HEK293 (cell line): ENCODE measurements around the gene GRID2.

Source experiments
- CTCF ChIA-PET: fragments of 350-600 bp; formaldehyde crosslinking; extraction: SDS; loops from one replicate; lab custom pipeline; 2021; ENCODE audit warnings: antibody characterized with exemption; lab: Yijun Ruan, JAX
- POLR2A ChIA-PET: fragments of 300-600 bp; formaldehyde crosslinking; extraction: SDS; loops from one replicate; lab custom pipeline; 2020; ENCODE audit warnings: antibody characterized with exemption, inconsistent platforms; lab: Yijun Ruan, JAX
- H3K27ac ChIP-seq: fragments of 200-500 bp; sonication (Bioruptor generic); 2 replicates; pipeline ENCODE4 v1.5.1; 2014; ENCODE audit warnings: low read depth, low read length, control low read depth, inconsistent platforms; ENCODE audit errors: extremely low read depth
- H3K36me3 ChIP-seq, 2 experiments: fragments of 200-500 bp in 1 of 2; sonication (Bioruptor generic) in 1 of 2; 1 replicate in 1 of 2; 2 replicates in 1 of 2; pipeline ENCODE4 v1.5.1; 2014 to 2017; ENCODE audit warnings: inconsistent platforms in 2 of 2, low read length in 2 of 2; ENCODE audit not compliant: control insufficient read depth in 2 of 2, insufficient read depth in 1 of 2
- H3K4me1 ChIP-seq: fragments of 200-500 bp; sonication (Bioruptor generic); 2 replicates; pipeline ENCODE4 v1.5.1; 2014; ENCODE audit warnings: mild to moderate bottlenecking, low read length, inconsistent platforms; ENCODE audit not compliant: control insufficient read depth, insufficient read depth
- H3K4me3 ChIP-seq: 2 replicates; pipeline ENCODE4 v1.5.1; 2011; ENCODE audit warnings: low read depth, mild to moderate bottlenecking, control low read depth, low read length, moderate library complexity
- H3K9me3 ChIP-seq: fragments of 200-500 bp; sonication (Bioruptor generic); 2 replicates; pipeline ENCODE4 v1.5.1; 2014; ENCODE audit warnings: low read depth, low read length, inconsistent platforms; ENCODE audit not compliant: control insufficient read depth, insufficient read depth
- ELK4 ChIP-seq: IDR thresholded peaks from 2 replicates; pipeline ENCODE4 v1.6.1; 2011; ENCODE audit warnings: mild to moderate bottlenecking, low read depth, low read length, borderline replicate concordance
- FEZF1 ChIP-seq: fragments of 450-650 bp; formaldehyde crosslinking; IDR thresholded peaks from 2 replicates; pipeline ENCODE4 v1.5.1; 2016; ENCODE audit warnings: missing biosample characterization, missing genetic modification characterization
- OVOL3 ChIP-seq: fragments of 450-650 bp; formaldehyde crosslinking; IDR thresholded peaks from 2 replicates; pipeline ENCODE4 v1.5.1; 2016; ENCODE audit warnings: missing biosample characterization, missing genetic modification characterization
- PRDM2 ChIP-seq: fragments of 450-650 bp; formaldehyde crosslinking; IDR thresholded peaks from 2 replicates; pipeline ENCODE4 v1.5.1; 2016; ENCODE audit warnings: missing biosample characterization, missing genetic modification characterization, borderline replicate concordance
- REPIN1 ChIP-seq: fragments of 450-650 bp; formaldehyde crosslinking; IDR thresholded peaks from 2 replicates; pipeline ENCODE4 v1.5.1; 2017; ENCODE audit warnings: missing biosample characterization, missing genetic modification characterization, low read depth
- ZBTB1 ChIP-seq: fragments of 450-650 bp; formaldehyde crosslinking; IDR thresholded peaks from 2 replicates; pipeline ENCODE4 v1.5.1; 2016; ENCODE audit warnings: missing biosample characterization, missing genetic modification characterization
- ZBTB6 ChIP-seq: fragments of 450-650 bp; formaldehyde crosslinking; IDR thresholded peaks from 2 replicates; pipeline ENCODE4 v1.5.1; 2017; ENCODE audit warnings: missing biosample characterization, missing genetic modification characterization
- ZNF140 ChIP-seq: fragments of 450-650 bp; formaldehyde crosslinking; IDR thresholded peaks from 2 replicates; pipeline ENCODE4 v1.5.1; 2016; ENCODE audit warnings: missing biosample characterization, missing genetic modification characterization
- ZNF16 ChIP-seq: fragments of 450-650 bp; formaldehyde crosslinking; IDR thresholded peaks from 2 replicates; pipeline ENCODE4 v1.5.1; 2016; ENCODE audit warnings: low read depth, missing biosample characterization, missing genetic modification characterization
- ZNF223 ChIP-seq: fragments of 450-650 bp; formaldehyde crosslinking; IDR thresholded peaks from 2 replicates; pipeline ENCODE4 v1.5.1; 2016; ENCODE audit warnings: missing biosample characterization, missing genetic modification characterization
- ZNF280C ChIP-seq: fragments of 450-650 bp; formaldehyde crosslinking; IDR thresholded peaks from 2 replicates; pipeline ENCODE4 v1.5.1; 2016; ENCODE audit warnings: missing biosample characterization, missing genetic modification characterization
- ZNF366 ChIP-seq: fragments of 450-650 bp; formaldehyde crosslinking; conservative IDR thresholded peaks from 2 replicates; pipeline ENCODE4 v1.5.1; 2016; ENCODE audit warnings: missing biosample characterization, missing genetic modification characterization
- ZNF521 ChIP-seq: fragments of 450-650 bp; formaldehyde crosslinking; IDR thresholded peaks from 2 replicates; pipeline ENCODE4 v1.5.1; 2017; ENCODE audit warnings: missing biosample characterization, mild to moderate bottlenecking, missing genetic modification characterization
- ZNF626 ChIP-seq: fragments of 450-650 bp; sonication (Bioruptor Pico); formaldehyde crosslinking; IDR thresholded peaks from 2 replicates; pipeline ENCODE4 v1.5.1; 2018; ENCODE audit warnings: missing biosample characterization, missing genetic modification characterization, inconsistent platforms
- ZNF76 ChIP-seq: fragments of 450-650 bp; formaldehyde crosslinking; IDR thresholded peaks from 2 replicates; pipeline ENCODE4; 2016; ENCODE audit warnings: low read depth, missing biosample characterization, missing genetic modification characterization, borderline replicate concordance
- ZSCAN30 ChIP-seq: fragments of 450-650 bp; IDR thresholded peaks from 2 replicates; pipeline ENCODE4 v1.5.1; 2018; ENCODE audit warnings: missing biosample characterization, mild to moderate bottlenecking, missing genetic modification characterization, moderate library complexity
- TF ChIP-seq, protein P1 (sequence below): fragments of 450-650 bp; formaldehyde crosslinking; conservative IDR thresholded peaks from 2 replicates; pipeline ENCODE4 v1.5.1; 2016; ENCODE audit warnings: low read depth, missing biosample characterization, missing genetic modification characterization

GRID2 gene

GRCh38 chr4:92299152-92299551, 4.6 kb upstream of the GRID2 start:
- H3K36me3 ChIP-seq: no peaks in the 10 kb centered on the region
- no peak overlapping the region for H3K27ac ChIP-seq
- no peaks in the 10 kb centered on the region for H3K9me3 ChIP-seq
- TF ChIP-seq ELK4: no peak
- TF ChIP-seq REPIN1: no peak
- TF ChIP-seq ZNF76 (tag by site-specific recombination): no peak
- no peak for TF ChIP-seq PRDM2 (tag by site-specific recombination)
- TF ChIP-seq ZNF366: no peak
- no peak for TF ChIP-seq ZNF140 (tag by site-specific recombination)
- TF ChIP-seq ZNF16 (tag by site-specific recombination): no peak
- no peak for TF ChIP-seq ZSCAN30 (tag by site-specific recombination)
- no peak for TF ChIP-seq ZNF521
- no peak for TF ChIP-seq OVOL3 (tag by site-specific recombination)
- TF ChIP-seq ZNF280C (tag by site-specific recombination): no peak
- TF ChIP-seq, protein P1, sequence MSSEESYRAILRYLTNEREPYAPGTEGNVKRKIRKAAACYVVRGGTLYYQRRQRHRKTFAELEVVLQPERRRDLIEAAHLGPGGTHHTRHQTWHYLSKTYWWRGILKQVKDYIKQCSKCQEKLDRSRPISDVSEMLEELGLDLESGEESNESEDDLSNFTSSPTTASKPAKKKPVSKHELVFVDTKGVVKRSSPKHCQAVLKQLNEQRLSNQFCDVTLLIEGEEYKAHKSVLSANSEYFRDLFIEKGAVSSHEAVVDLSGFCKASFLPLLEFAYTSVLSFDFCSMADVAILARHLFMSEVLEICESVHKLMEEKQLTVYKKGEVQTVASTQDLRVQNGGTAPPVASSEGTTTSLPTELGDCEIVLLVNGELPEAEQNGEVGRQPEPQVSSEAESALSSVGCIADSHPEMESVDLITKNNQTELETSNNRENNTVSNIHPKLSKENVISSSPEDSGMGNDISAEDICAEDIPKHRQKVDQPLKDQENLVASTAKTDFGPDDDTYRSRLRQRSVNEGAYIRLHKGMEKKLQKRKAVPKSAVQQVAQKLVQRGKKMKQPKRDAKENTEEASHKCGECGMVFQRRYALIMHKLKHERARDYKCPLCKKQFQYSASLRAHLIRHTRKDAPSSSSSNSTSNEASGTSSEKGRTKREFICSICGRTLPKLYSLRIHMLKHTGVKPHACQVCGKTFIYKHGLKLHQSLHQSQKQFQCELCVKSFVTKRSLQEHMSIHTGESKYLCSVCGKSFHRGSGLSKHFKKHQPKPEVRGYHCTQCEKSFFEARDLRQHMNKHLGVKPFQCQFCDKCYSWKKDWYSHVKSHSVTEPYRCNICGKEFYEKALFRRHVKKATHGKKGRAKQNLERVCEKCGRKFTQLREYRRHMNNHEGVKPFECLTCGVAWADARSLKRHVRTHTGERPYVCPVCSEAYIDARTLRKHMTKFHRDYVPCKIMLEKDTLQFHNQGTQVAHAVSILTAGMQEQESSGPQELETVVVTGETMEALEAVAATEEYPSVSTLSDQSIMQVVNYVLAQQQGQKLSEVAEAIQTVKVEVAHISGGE (tag by site-specific recombination): no peak
- TF ChIP-seq ZBTB6 (tag by site-specific recombination): no peak
- TF ChIP-seq ZNF223 (tag by site-specific recombination): no peak
- TF ChIP-seq FEZF1: no peak
- TF ChIP-seq ZBTB1 (tag by site-specific recombination): no peak
- TF ChIP-seq ZNF626: no peak
- TF ChIP-seq, all 188 proteins: peak for 0
- Histone ChIP-seq H3K4me3 (no peak overlapping the region), H3K4me1 (no peaks in the 10 kb centered on the region)
- CTCF ChIA-PET: interaction anchor here (1.0 kb wide), 1 partner anchor 89 kb away, joined by 3 read pairs; no protein-coding TSS in a partner anchor
- POLR2A ChIA-PET: no interaction called here
